Measurements from ENCODE around the gene PAK6. TPM values are rescaled to one million over a fixed set of nuclear protein-coding genes. Genes with fewer than 3 reads are reported as not detected.

PAK6 gene
- total and polyA plus RNA-seq, 7 donors, result 0.03 to 3.0 (median 0.56) TPM

DNA sequence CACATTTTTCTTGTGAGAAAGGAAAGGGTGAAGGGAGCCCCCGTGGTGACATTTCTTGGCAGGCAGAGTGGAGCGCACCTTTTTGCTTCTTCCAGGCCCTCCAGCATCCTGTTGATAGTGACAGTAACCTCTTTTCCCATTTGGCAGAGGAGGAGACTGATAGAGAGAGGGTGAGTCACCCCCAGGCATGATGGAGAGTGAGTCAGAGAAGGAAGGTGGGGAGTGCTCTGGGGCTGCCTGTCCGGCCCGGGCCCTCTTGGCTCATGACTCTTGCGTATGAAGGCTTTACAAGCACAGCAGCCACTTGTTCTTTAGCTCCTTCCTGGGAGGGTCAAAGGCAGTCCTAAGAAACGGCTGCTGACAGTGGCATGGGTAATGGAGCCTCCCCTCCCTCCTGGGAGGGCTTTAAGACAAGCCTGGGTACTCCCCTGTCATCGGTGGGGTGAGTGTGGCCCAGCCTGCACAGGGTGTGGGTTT is 28.0 kb downstream of the PAK6 start:
- Histone ChIP-seq H3K4me3 (no peak overlapping the region), H3K27ac (no peak overlapping the region), H3K27me3 (ENCODE audit: insufficient read depth in 3 of 3, low read length in 2 of 3) (no peaks in the 10 kb centered on the region), H3K4me1 (peaks cover 11% of the 10 kb centered on the region), H3K36me3 (ENCODE audit: insufficient read depth in 1 of 2, low read depth in 1 of 2) (no peaks in the 10 kb centered on the region), H3K9me3 (no peaks in the 10 kb centered on the region)
- TF ChIP-seq, protein P1, sequence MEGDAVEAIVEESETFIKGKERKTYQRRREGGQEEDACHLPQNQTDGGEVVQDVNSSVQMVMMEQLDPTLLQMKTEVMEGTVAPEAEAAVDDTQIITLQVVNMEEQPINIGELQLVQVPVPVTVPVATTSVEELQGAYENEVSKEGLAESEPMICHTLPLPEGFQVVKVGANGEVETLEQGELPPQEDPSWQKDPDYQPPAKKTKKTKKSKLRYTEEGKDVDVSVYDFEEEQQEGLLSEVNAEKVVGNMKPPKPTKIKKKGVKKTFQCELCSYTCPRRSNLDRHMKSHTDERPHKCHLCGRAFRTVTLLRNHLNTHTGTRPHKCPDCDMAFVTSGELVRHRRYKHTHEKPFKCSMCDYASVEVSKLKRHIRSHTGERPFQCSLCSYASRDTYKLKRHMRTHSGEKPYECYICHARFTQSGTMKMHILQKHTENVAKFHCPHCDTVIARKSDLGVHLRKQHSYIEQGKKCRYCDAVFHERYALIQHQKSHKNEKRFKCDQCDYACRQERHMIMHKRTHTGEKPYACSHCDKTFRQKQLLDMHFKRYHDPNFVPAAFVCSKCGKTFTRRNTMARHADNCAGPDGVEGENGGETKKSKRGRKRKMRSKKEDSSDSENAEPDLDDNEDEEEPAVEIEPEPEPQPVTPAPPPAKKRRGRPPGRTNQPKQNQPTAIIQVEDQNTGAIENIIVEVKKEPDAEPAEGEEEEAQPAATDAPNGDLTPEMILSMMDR (IDR thresholded peaks at IDR 0.05), result no peak
- DNase-seq, result no peak
- peak; percentile 28 to 64 (median 52) for ATAC-seq
- WGBS, 3 donors, result 46 to 57% (median 47%) methylated on average over 6 to 7 of the region's 7 CpGs
- intact Hi-C loops (cut with DNase I), result no loop called here

DNA sequence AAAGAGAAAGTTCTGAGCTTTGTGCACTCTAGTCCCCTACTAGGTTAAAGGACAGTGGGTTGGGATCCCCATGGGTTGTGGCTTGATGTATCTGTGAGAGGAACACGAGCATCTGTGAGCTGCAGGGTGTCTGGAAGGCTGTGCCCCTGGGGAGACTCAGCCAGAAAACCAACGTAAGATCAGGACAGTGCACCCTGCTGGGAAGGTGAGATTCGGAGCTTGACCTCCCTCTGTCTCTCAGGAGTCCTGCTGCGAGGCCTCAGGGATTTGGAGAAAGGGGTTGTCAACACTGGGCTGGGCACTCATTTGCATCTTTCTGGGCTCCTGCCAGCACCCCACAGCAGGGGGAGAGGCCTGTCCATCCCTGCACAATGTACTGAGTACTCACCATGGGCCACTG is 28.8 kb downstream of the PAK6 start:
- intact Hi-C loops (cut with DNase I), result no loop called here

DNA sequence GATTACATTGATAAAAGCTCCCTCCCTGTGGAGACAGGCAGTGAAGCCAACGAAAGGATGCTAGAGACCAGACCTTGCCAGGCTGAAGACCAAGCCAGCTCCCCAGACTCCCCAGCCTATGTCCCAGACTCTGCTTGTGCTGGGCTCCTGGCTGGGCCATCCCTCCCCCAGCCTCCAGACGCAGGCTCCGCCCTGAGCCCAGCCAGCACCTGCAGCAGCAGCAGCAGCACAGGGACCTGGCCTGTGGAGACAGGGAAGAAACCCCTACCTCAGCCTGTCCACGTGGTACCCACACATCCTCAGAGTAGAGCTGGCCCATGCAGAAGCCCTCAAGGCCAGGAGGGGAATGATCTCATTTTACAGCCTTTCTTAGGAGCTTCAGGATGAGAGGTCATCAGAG is 30.7 kb downstream of the PAK6 start:
- no peaks in the 10 kb centered on the region for H3K36me3 ChIP-seq (ENCODE audit: insufficient read depth in 1 of 2, low read depth in 1 of 2)
- no peak for ATAC-seq
- H3K4me3 ChIP-seq, result no peak overlapping the region
- DNase-seq, result no peak
- H3K27me3 ChIP-seq (ENCODE audit: insufficient read depth in 3 of 3, low read length in 2 of 3), result no peaks in the 10 kb centered on the region
- WGBS, 3 donors, result 70 to 78% (median 76%) methylated on average over 4 of the region's 4 CpGs
- no peak overlapping the region for H3K27ac ChIP-seq
- TF ChIP-seq, protein P1 (IDR thresholded peaks at IDR 0.05), result no peak
- no peaks in the 10 kb centered on the region for H3K4me1 ChIP-seq
- intact Hi-C loops (cut with DNase I), result no loop called here
- no peaks in the 10 kb centered on the region for H3K9me3 ChIP-seq

More for the DNA sequence above, 28.8 kb downstream of the PAK6 start:
- no peak for ATAC-seq
- Histone ChIP-seq H3K27ac (no peak overlapping the region), H3K36me3 (ENCODE audit: insufficient read depth in 1 of 2, low read depth in 1 of 2) (no peaks in the 10 kb centered on the region), H3K27me3 (ENCODE audit: insufficient read depth in 3 of 3, low read length in 2 of 3) (no peaks in the 10 kb centered on the region), H3K4me3 (no peak overlapping the region), H3K4me1 (peaks cover 11% of the 10 kb centered on the region), H3K9me3 (no peaks in the 10 kb centered on the region)
- WGBS, 3 donors, result 74 to 79% (median 78%) methylated on average over 4 of the region's 4 CpGs
- TF ChIP-seq, protein P1 (IDR thresholded peaks at IDR 0.05), result no peak
- DNase-seq, result no peak

DNA sequence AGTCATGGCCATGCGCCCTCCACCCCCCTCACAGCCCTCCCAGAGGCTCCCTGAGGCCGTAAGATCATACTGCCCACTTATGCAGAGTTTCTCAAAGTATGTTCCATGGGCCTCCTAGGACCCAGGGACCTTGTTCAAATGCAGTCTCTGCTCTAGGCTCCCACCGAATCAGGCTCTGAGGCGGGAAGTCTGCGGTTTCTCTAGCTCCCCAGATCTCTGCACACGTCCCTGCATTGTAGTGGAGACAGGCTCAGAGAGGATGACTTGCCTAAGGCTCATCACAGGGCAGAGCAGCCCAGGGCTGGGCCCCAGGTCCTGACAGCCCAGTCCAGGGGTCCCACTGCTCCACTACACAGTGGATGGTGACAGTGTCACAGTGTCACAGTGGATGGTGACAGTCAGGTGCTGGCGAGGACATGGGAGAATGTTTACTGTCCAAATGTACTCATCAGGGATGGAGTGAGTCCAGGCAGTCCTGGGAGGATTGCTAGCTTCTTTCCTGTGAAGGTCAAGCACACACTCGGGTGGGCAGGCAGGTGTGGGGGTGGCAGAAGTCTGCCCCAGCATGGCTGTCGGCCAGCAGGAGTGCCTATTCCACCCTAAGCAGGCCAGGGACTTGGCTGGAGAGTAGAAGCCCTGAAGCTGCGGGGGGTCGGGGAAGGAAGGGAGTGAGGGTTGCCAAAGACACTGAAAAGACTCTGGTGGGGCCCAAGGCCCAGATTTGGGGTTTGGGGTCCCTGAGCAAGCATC is 31.6 kb downstream of the PAK6 start:
- no peaks in the 10 kb centered on the region for H3K9me3 ChIP-seq
- no peaks in the 10 kb centered on the region for H3K4me1 ChIP-seq
- intact Hi-C loops (cut with DNase I), result no loop called here
- H3K27ac ChIP-seq, result no peak overlapping the region
- H3K36me3 ChIP-seq (ENCODE audit: insufficient read depth in 1 of 2, low read depth in 1 of 2), result no peaks in the 10 kb centered on the region
- no peak overlapping the region for H3K4me3 ChIP-seq
- DNase-seq (no peak), ATAC-seq (no peak)
- TF ChIP-seq, protein P1 (IDR thresholded peaks at IDR 0.05), result no peak
- H3K27me3 ChIP-seq (ENCODE audit: insufficient read depth in 3 of 3, low read length in 2 of 3), result no peaks in the 10 kb centered on the region
- WGBS, 3 donors, result 73 to 79% (median 74%) methylated on average over 11 of the region's 11 CpGs

Measured in psoas muscle (tissue), 8 donors.